Ishikawa (cell line): ENCODE measurements around the gene ZBTB20.

Experiments
- CEBPB ChIP-seq: IDR thresholded peaks from 2 replicates; pipeline ENCODE4 v1.6.1; 2012
- CREB1 ChIP-seq: IDR thresholded peaks from 2 replicates; pipeline ENCODE4 v1.6.1; 2012; ENCODE audit warnings: low read depth
- EGR1 ChIP-seq: IDR thresholded peaks from 2 replicates; pipeline ENCODE4 v1.6.1; 2012
- EP300 ChIP-seq: IDR thresholded peaks from 2 replicates; pipeline ENCODE4 v1.6.1; 2012; ENCODE audit warnings: borderline replicate concordance
- FOXM1 ChIP-seq: IDR thresholded peaks from 2 replicates; pipeline ENCODE4 v1.6.1; 2012; ENCODE audit warnings: low read depth, borderline replicate concordance
- MAX ChIP-seq: IDR thresholded peaks from 2 replicates; pipeline ENCODE4 v1.6.1; 2012
- NFIC ChIP-seq: IDR thresholded peaks from 2 replicates; pipeline ENCODE4 v1.6.1; 2012
- RAD21 ChIP-seq: IDR thresholded peaks from 2 replicates; pipeline ENCODE4 v1.6.1; 2012; ENCODE audit warnings: low read depth
- TAF1 ChIP-seq: IDR thresholded peaks from 2 replicates; pipeline ENCODE4 v1.6.1; 2012; ENCODE audit warnings: low read depth, mild to moderate bottlenecking
- TCF12 ChIP-seq: IDR thresholded peaks from 2 replicates; pipeline ENCODE4 v1.6.1; 2012; ENCODE audit warnings: low read depth
- TEAD4 ChIP-seq: IDR thresholded peaks from 2 replicates; pipeline ENCODE4 v1.6.1; 2012
- USF1 ChIP-seq: IDR thresholded peaks from 2 replicates; pipeline ENCODE4 v1.6.1; 2012
- YY1 ChIP-seq: IDR thresholded peaks from 2 replicates; pipeline ENCODE4 v1.6.1; 2012; ENCODE audit warnings: low read depth
- ZBTB7A ChIP-seq: IDR thresholded peaks from 2 replicates; pipeline ENCODE4 v1.6.1; 2012; ENCODE audit warnings: low read depth
- TF ChIP-seq, protein P1 (sequence below): IDR thresholded peaks from 2 replicates; pipeline ENCODE4 v1.6.1; 2012; ENCODE audit warnings: low read depth, mild to moderate bottlenecking

ZBTB20 gene

GRCh38 chr3:115074502-115074901, 72.6 kb downstream of the ZBTB20 start:
- TF ChIP-seq CEBPB: 0 out of 2 replicates have a peak, but pooled peaks have one; percentile 7
- no peak for TF ChIP-seq EGR1

- TF ChIP-seq CREB1 (no peak), TEAD4 (peak; percentile 25; the same call in 1 of the 2 replicates), FOXM1 (no peak), ZBTB7A (no peak), NFIC (peak; percentile 56), USF1 (no peak), MAX (no peak), TCF12 (no peak)
- TF ChIP-seq, protein P1, sequence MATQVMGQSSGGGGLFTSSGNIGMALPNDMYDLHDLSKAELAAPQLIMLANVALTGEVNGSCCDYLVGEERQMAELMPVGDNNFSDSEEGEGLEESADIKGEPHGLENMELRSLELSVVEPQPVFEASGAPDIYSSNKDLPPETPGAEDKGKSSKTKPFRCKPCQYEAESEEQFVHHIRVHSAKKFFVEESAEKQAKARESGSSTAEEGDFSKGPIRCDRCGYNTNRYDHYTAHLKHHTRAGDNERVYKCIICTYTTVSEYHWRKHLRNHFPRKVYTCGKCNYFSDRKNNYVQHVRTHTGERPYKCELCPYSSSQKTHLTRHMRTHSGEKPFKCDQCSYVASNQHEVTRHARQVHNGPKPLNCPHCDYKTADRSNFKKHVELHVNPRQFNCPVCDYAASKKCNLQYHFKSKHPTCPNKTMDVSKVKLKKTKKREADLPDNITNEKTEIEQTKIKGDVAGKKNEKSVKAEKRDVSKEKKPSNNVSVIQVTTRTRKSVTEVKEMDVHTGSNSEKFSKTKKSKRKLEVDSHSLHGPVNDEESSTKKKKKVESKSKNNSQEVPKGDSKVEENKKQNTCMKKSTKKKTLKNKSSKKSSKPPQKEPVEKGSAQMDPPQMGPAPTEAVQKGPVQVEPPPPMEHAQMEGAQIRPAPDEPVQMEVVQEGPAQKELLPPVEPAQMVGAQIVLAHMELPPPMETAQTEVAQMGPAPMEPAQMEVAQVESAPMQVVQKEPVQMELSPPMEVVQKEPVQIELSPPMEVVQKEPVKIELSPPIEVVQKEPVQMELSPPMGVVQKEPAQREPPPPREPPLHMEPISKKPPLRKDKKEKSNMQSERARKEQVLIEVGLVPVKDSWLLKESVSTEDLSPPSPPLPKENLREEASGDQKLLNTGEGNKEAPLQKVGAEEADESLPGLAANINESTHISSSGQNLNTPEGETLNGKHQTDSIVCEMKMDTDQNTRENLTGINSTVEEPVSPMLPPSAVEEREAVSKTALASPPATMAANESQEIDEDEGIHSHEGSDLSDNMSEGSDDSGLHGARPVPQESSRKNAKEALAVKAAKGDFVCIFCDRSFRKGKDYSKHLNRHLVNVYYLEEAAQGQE: no peak
Measured at GRCh38 chr3:115072265-115073021, 74.6 kb downstream of the ZBTB20 start.

- TF ChIP-seq RAD21: no peak
- TF ChIP-seq TAF1: no peak
- no peak for TF ChIP-seq TCF12
- TF ChIP-seq, protein P1: no peak
- no peak for TF ChIP-seq ZBTB7A
- no peak for TF ChIP-seq USF1
- no peak for TF ChIP-seq FOXM1
- TF ChIP-seq MAX: no peak
- TF ChIP-seq NFIC: no peak
- no peak for TF ChIP-seq EGR1
- no peak for TF ChIP-seq TEAD4
- no peak for TF ChIP-seq YY1
- no peak for TF ChIP-seq EP300
- TF ChIP-seq CREB1: no peak
- TF ChIP-seq CEBPB: no peak
Measured at GRCh38 chr3:115071601-115072000, 75.5 kb downstream of the ZBTB20 start.

DNA sequence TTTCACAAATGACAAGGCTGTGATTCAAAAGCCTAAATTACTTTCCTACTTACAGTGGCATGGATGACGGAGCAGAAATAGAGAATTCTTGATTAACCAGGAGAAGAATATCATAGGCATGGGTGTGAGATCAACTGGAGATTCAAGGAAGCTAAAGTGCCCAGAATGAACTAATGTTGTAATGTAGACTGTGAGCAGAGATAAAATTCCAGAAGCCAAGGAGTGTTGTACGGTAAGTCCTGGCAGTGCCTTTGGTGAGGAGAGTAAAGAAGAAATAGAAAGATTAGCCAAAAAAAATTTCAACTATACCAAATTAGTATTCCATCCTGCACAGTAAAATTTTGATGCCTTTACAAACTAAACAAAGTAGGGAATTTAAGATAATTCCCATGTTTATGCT, 75.9 kb downstream of the ZBTB20 start:
- no peak for TF ChIP-seq TAF1
- no peak for TF ChIP-seq RAD21
- TF ChIP-seq MAX: no peak
- no peak for TF ChIP-seq EP300
- TF ChIP-seq CEBPB: no peak
- TF ChIP-seq USF1: no peak
- TF ChIP-seq CREB1: no peak
- no peak for TF ChIP-seq EGR1

DNA sequence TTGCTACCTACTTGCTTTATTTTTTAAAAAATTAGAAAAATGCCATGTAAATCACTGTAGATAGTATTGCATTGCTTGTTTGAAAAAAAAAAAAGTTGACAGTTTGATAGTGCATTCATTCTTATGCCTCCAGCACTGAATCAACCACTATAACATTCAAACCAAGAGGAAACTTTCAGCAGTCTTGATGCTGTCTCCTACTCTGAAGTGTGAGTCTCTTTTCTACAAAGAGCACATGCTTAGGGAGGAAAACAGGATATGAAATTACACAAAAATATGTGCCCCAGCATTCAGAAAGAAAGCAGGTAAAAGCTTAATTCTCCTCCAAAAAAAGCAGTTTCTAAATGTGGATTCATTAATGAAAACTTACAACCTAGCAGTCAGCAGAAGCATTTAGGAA, 78.3 kb downstream of the ZBTB20 start:
- no peak for TF ChIP-seq FOXM1
- no peak for TF ChIP-seq ZBTB7A
- no peak for TF ChIP-seq TAF1
- TF ChIP-seq CREB1: no peak
- TF ChIP-seq MAX: no peak
- no peak for TF ChIP-seq EGR1
- no peak for TF ChIP-seq TEAD4
- no peak for TF ChIP-seq CEBPB
- no peak for TF ChIP-seq TCF12
- no peak for TF ChIP-seq YY1
- no peak for TF ChIP-seq EP300
